Lower lobe of right lung (tissue), 2 donors: ENCODE measurements around the gene TIMP3. TPM values are rescaled to one million over a fixed set of nuclear protein-coding genes. Genes with fewer than 3 reads are reported as not detected.

ENCODE experiments used
- ATAC-seq, 2 donors: fragments of 200-7000 bp; cut with Tn5 transposase; one replicate each; pipeline ENCODE4 v1.9.1; 2020 to 2022; ENCODE audit warnings: mild to moderate bottlenecking in 2 of 2, moderate library complexity in 2 of 2
- DNase-seq: peaks from one replicate; pipeline ENCODE4 v3.0.0-alpha.2; 2020
- H3K27ac ChIP-seq: fragments of 200-600 bp; one replicate; pipeline ENCODE4 v1.8.0; 2022
- H3K27me3 ChIP-seq: fragments of 200-600 bp; one replicate; pipeline ENCODE4 v1.8.0; 2022; ENCODE audit warnings: low read depth
- H3K36me3 ChIP-seq: fragments of 200-600 bp; one replicate; pipeline ENCODE4 v1.8.0; 2022; ENCODE audit warnings: mild to moderate bottlenecking
- H3K4me1 ChIP-seq: fragments of 200-600 bp; one replicate; pipeline ENCODE4 v1.8.0; 2022
- H3K4me3 ChIP-seq: fragments of 200-600 bp; one replicate; pipeline ENCODE4 v1.8.0; 2022; ENCODE audit warnings: mild to moderate bottlenecking
- H3K9me3 ChIP-seq: fragments of 200-600 bp; one replicate; pipeline ENCODE4 v1.8.0; 2022
- intact Hi-C: fragments of 100-400 bp; cut with DNase I; formaldehyde crosslinking; loops from one replicate; pipeline ENCODE4 v1.11.0; 2022
- total RNA-seq: library from RNA; stranded (reverse); fragmentation: NEBNext Ultra II Directional; extraction: Animal tissue kit (Norgen Biotek cat#: 25700); gene quantifications from one replicate; pipeline ENCODE4 v1.2.1, GENCODE V29; 2021
- TF ChIP-seq, protein P1 (sequence below): fragments of 200-600 bp; IDR thresholded peaks from one replicate; pipeline ENCODE4 v1.8.0; 2022; ENCODE audit warnings: antibody characterized with exemption, mild to moderate bottlenecking
- donor health status: DM: no; HTN: yes; CAD: no; lungs with severe emphysema.

Gene TIMP3
- total RNA-seq, 1 donor from 2014 or later, result 390 TPM

- ATAC-seq (no peak), DNase-seq (no peak)
- intact Hi-C loops, result no loop called here
- no peak overlapping the region for H3K4me3 ChIP-seq
- H3K27me3 ChIP-seq, result no peaks in the 10 kb centered on the region
- peaks cover 58% of the 10 kb centered on the region for H3K36me3 ChIP-seq
- no peaks in the 10 kb centered on the region for H3K9me3 ChIP-seq
- TF ChIP-seq, protein P1, sequence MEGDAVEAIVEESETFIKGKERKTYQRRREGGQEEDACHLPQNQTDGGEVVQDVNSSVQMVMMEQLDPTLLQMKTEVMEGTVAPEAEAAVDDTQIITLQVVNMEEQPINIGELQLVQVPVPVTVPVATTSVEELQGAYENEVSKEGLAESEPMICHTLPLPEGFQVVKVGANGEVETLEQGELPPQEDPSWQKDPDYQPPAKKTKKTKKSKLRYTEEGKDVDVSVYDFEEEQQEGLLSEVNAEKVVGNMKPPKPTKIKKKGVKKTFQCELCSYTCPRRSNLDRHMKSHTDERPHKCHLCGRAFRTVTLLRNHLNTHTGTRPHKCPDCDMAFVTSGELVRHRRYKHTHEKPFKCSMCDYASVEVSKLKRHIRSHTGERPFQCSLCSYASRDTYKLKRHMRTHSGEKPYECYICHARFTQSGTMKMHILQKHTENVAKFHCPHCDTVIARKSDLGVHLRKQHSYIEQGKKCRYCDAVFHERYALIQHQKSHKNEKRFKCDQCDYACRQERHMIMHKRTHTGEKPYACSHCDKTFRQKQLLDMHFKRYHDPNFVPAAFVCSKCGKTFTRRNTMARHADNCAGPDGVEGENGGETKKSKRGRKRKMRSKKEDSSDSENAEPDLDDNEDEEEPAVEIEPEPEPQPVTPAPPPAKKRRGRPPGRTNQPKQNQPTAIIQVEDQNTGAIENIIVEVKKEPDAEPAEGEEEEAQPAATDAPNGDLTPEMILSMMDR, result no peak
- H3K4me1 ChIP-seq, result no peaks in the 10 kb centered on the region
- H3K27ac ChIP-seq, result no peak overlapping the region
These were observed 59.8 kb downstream of the TIMP3 start for GRCh38 chr22:32861330-32861729.

DNA sequence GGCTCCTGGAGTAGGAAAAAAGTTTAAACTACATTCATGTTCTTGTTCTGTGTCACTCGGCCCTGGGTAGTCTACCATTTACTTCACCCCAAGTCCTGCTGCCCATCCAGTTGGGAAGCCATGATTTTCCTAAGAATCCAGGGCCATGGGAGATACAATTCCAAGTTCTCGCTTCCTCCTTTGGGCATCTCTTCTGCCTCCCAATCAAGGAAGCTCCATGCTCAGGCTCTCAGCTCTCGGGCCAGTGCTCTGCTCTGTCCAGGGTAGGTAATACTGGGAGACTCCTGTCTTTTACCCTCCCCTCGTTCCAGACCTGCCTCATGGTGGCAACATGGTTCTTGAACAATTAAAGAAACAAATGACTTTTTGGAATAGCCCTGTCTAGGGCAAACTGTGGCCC lies 60.6 kb downstream of the TIMP3 start:
- H3K4me3 ChIP-seq, result no peak overlapping the region
- intact Hi-C loops, result no loop called here
- no peak for ATAC-seq
- H3K36me3 ChIP-seq, result peaks cover 50% of the 10 kb centered on the region
- TF ChIP-seq, protein P1, result no peak
- no peaks in the 10 kb centered on the region for H3K9me3 ChIP-seq
- no peak overlapping the region for H3K27ac ChIP-seq
- no peaks in the 10 kb centered on the region for H3K27me3 ChIP-seq
- DNase-seq, result no peak
- H3K4me1 ChIP-seq, result no peaks in the 10 kb centered on the region

- H3K36me3 ChIP-seq, result peaks cover 40% of the 10 kb centered on the region
- intact Hi-C loops, result no loop called here
- no peaks in the 10 kb centered on the region for H3K4me1 ChIP-seq
- no peaks in the 10 kb centered on the region for H3K27me3 ChIP-seq
- ATAC-seq (no peak), DNase-seq (no peak)
- no peaks in the 10 kb centered on the region for H3K9me3 ChIP-seq
- TF ChIP-seq, protein P1, result no peak
- H3K27ac ChIP-seq, result no peak overlapping the region
- H3K4me3 ChIP-seq, result no peak overlapping the region
These were observed 61.6 kb downstream of the TIMP3 start for GRCh38 chr22:32862936-32863661.

DNA sequence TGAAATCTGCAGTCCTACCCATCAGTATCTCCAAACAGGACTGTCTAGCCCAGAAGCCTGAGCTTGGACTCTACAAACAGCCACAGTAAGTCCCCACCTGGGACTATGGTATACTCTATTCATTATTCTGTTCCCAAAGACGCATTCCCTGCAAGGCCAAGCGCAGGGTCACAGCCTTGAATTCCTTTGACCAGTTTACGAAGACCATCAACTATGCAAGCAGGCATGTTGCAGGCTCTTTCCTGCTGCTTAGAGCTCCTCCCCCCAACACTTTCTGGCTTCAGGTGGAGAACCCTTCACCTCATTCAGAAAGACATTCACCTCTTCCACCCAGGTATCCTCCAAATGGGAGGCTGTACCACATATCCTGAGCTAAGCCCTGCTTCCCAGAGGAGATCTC lies 62.5 kb downstream of the TIMP3 start:
- DNase-seq (no peak), ATAC-seq (peak in 1 of 2 donors; percentile 19)
- no peak overlapping the region for H3K27ac ChIP-seq
- H3K27me3 ChIP-seq, result no peaks in the 10 kb centered on the region
- H3K4me1 ChIP-seq, result no peaks in the 10 kb centered on the region
- intact Hi-C loops, result no loop called here
- TF ChIP-seq, protein P1, result no peak
- H3K36me3 ChIP-seq, result peaks cover 31% of the 10 kb centered on the region
- H3K4me3 ChIP-seq, result no peak overlapping the region
- no peaks in the 10 kb centered on the region for H3K9me3 ChIP-seq

DNA sequence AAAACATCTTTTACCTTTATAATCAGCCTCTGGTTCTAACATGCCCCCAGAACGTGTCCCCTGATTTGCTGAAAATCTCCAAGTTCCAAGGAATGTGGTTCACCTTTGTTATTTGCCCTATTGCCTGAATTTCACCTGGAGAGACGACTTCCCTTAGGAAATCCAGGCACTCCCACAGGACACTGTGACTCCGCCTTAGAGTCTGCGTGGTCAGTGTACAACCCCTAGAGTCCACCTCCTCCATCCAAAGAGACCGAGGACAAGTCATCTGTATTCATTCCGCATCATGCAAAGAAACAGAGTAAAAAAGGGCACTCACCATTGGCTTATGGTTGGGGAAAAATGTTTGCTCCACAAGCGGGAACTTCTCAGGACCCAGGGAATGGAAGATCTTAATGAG lies 63.1 kb downstream of the TIMP3 start:
- TF ChIP-seq, protein P1, result no peak
- DNase-seq, result no peak
- H3K27me3 ChIP-seq, result no peaks in the 10 kb centered on the region
- intact Hi-C loops, result no loop called here
- H3K4me1 ChIP-seq, result no peaks in the 10 kb centered on the region
- H3K36me3 ChIP-seq, result peaks cover 25% of the 10 kb centered on the region
- H3K4me3 ChIP-seq, result no peak overlapping the region
- H3K27ac ChIP-seq, result no peak overlapping the region
- ATAC-seq, result peak in 1 of 2 donors; percentile 3
- no peaks in the 10 kb centered on the region for H3K9me3 ChIP-seq
